MM.1S (cell line): ENCODE results near the gene LRIG2.

Experiments
- CTCF ChIP-seq: fragments of 300-600 bp; sonication (generic); IDR thresholded peaks from 2 replicates; pipeline ENCODE4 v1.5.1; 2016; ENCODE audit warnings: antibody characterized with exemption, low read length, mixed read lengths
- EZH2phosphoT487 ChIP-seq: fragments of 300-600 bp; sonication (generic); IDR thresholded peaks from 2 replicates; pipeline ENCODE4 v1.6.1; 2018; ENCODE audit warnings: antibody characterized with exemption, low read length

DNA sequence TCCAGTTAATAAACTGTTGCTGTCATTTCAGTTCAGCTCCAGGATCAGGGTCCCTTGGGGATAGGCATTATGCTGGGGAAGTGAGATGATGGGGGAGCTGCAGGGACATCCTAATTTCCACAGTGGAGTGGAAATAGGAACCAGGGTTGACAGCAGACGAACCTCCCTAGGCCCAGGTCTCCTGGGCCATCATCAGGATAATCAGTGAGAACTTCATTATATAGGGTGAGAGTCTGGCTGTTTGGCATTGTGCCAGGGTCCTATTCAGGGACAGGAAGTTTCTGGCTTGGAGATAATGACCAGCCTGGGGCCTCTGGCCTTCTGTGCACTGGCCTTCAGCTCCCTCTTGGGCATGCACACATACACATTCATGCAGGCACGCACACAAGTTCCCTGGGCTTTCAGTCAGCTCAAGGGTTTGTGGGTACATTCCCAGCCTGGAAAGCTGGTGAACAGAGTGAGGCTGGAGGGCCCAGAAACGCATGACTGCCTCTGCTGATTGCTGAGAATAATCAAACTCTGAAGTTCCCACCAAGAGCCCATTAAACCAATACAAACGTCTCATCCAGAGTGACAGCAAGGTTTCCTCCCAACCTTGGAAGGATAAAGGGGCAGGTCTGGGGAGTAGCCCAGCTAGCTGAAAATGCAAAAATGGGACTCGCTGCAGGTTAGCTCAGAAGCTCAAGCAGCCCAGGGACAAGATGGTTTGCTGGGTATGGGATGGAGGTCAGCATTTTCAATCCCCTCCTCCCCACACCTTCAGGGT is 13.9 kb upstream of the LRIG2 start:
- TF ChIP-seq CTCF = no peak
- no peak for TF ChIP-seq EZH2phosphoT487
